Central memory CD8-positive, alpha-beta T cell (primary cell): ENCODE measurements around the gene RIN3.

Experiments
- ATAC-seq: fragments of 150-1000 bp; cut with Tn5 transposase; replicated peaks from 2 replicates; pipeline ENCODE4 v1.10.0; 2022; ENCODE audit warnings: mild to moderate bottlenecking, moderate FRiP score, moderate number of reproducible peaks; ENCODE audit not compliant: poor library complexity, severe bottlenecking; ENCODE audit errors: extremely low read depth
- DNase-seq, 2 donors: peaks; one replicate each; pipeline ENCODE4 v3.0.0; 2021; ENCODE audit warnings: low spot score in 2 of 2
- H3K27ac Mint-ChIP-seq: one replicate; pipeline ENCODE4 v1.8.0; 2022; ENCODE audit warnings: low read depth, mild to moderate bottlenecking, moderate library complexity, mixed read lengths
- H3K27me3 Mint-ChIP-seq: one replicate; pipeline ENCODE4 v1.8.0; 2022; ENCODE audit warnings: mixed read lengths
- H3K36me3 Mint-ChIP-seq: one replicate; pipeline ENCODE4 v1.8.0; 2022; ENCODE audit warnings: mild to moderate bottlenecking, moderate library complexity, mixed read lengths; ENCODE audit not compliant: insufficient read depth
- H3K4me1 Mint-ChIP-seq: one replicate; pipeline ENCODE4 v1.8.0; 2022; ENCODE audit warnings: mixed read lengths
- H3K4me3 Mint-ChIP-seq: one replicate; pipeline ENCODE4 v1.8.0; 2022; ENCODE audit warnings: mild to moderate bottlenecking, moderate library complexity, mixed read lengths
- H3K9me3 Mint-ChIP-seq: one replicate; pipeline ENCODE4 v1.8.0; 2022; ENCODE audit warnings: mixed read lengths

Gene RIN3

GRCh38 chr14:92735344-92735743 is 221.8 kb downstream of the RIN3 start:
- Mint-ChIP-seq H3K36me3 (peaks cover 3% of the 10 kb centered on the region), H3K4me3 (no peak overlapping the region), H3K27me3 (no peaks in the 10 kb centered on the region), H3K27ac (no peak overlapping the region), H3K4me1 (peaks cover 8% of the 10 kb centered on the region), H3K9me3 (no peaks in the 10 kb centered on the region)
- ATAC-seq (no peak), DNase-seq (no peak)

GRCh38 chr14:92737206-92737605 is 223.6 kb downstream of the RIN3 start:
- DNase-seq (no peak), ATAC-seq (no peak)
- no peaks in the 10 kb centered on the region for H3K9me3 Mint-ChIP-seq
- no peaks in the 10 kb centered on the region for H3K27me3 Mint-ChIP-seq
- peaks cover 8% of the 10 kb centered on the region for H3K4me1 Mint-ChIP-seq
- peak overlapping the region; percentile 17 for H3K27ac Mint-ChIP-seq
- H3K36me3 Mint-ChIP-seq: peaks cover 4% of the 10 kb centered on the region
- no peak overlapping the region for H3K4me3 Mint-ChIP-seq

GRCh38 chr14:92737619-92738188 is 224.1 kb downstream of the RIN3 start:
- Mint-ChIP-seq H3K27ac (peak overlapping the region; percentile 17), H3K36me3 (peaks cover 5% of the 10 kb centered on the region), H3K4me1 (peaks cover 8% of the 10 kb centered on the region), H3K4me3 (no peak overlapping the region), H3K27me3 (no peaks in the 10 kb centered on the region), H3K9me3 (no peaks in the 10 kb centered on the region)
- no peak for DNase-seq
- ATAC-seq: no peak
